ENCODE data around the gene PPP1R14C.

- no peak for TF ChIP-seq ZNF274 (IDR thresholded peaks at IDR 0.05; ENCODE audit: low read depth, low read length)
- TF ChIP-seq YY1 (IDR thresholded peaks at IDR 0.05; ENCODE audit: insufficient read depth, insufficient read length): no peak
- TF ChIP-seq SUZ12 (IDR thresholded peaks at IDR 0.05; ENCODE audit: extremely low read depth, insufficient read depth, insufficient read length): no peak
Observed at GRCh38 chr6:150298030-150298380, 155.2 kb downstream of the PPP1R14C start.
